NB4 (cell line): ENCODE results near the gene KIF1A.

Source experiments
- CTCF ChIP-seq: IDR thresholded peaks from one replicate; pipeline ENCODE4 v1.5.1; 2012; ENCODE audit warnings: low read depth, low read length
- MYC ChIP-seq: IDR thresholded peaks from 2 replicates; pipeline ENCODE4 v1.6.1; 2011; ENCODE audit warnings: low read depth, low read length
- POLR2A ChIP-seq: IDR thresholded peaks from 2 replicates; pipeline ENCODE4 v1.6.1; 2011; ENCODE audit warnings: mild to moderate bottlenecking; ENCODE audit not compliant: insufficient read length; ENCODE audit errors: extremely low read depth

GRCh38 chr2:240728361-240728760 lies 91.7 kb downstream of the KIF1A start:
- no peak for TF ChIP-seq POLR2A
- TF ChIP-seq CTCF = no peak
- no peak for TF ChIP-seq MYC
